Daoy (cell line): Measurements from ENCODE around the gene RARA. TPM values are rescaled to one million over a fixed set of nuclear protein-coding genes. Genes with fewer than 3 reads are reported as not detected.
"Not testable (repeated sequence)": the region's sequence is repeated elsewhere in the genome, so short reads cannot be mapped to it uniquely, and the experiment has no call there.

ENCODE experiments used
- DNase-seq: peaks from one replicate; pipeline ENCODE4 v3.0.0-alpha.2; 2015; ENCODE audit warnings: low read depth
- total RNA-seq: library from RNA; depleted of rRNA; stranded (reverse); fragments of >200 nt; shearing (Covaris generic); gene quantifications from 2 replicates; pipeline ENCODE4 v1.2.3, GENCODE V29; 2014

Gene RARA
- total RNA-seq, 1 experiment from 2014 or later = 15.6 TPM

DNA sequence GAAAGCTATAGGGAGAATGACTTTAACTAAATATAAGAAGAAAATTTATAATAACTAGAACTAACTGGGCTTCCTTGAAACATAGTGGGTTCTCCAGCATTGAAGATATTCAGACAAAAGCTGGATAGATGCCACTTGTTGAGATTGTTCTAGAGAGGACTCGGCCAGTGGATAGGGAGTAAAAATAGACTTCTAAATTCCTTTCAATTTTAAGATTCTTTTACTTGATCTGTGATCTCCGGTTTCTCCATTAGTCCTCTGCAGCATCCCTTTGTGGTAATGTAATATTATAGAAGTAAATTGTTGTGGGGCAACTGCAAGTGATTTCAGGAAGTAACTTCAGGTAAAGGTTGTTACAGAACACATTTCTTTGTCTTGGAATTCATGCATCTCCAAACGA, 10.3 kb upstream of the RARA start:
- no peak for DNase-seq

DNA sequence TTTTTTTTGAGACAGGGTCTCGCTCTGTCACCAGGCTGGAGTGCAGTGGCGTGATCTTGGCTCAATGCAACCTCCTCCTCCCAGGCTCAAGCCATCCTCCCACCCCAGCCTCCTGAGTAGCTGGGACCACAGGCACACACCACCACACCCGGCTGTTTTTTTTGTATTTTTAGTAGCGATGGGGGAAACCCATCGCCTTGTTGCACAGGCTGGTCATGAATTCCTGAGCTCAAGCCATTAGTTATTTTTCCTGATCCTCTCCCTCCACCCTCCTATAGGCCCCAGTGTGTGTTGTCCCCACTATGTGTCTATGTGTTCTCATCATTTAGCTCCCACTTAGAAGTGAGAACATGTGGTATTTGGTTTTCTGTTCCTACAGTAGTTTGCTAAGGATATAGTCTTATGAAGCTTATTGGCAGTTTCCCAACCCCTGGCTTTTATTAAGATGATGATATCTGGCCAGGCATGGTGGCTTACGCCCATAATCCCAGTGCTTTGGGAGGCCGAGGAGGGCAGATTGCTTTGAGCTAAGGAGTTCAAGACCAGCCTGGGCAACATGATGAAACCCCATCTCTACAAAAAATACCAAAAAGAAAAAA, 9.7 kb upstream of the RARA start:
- not testable (repeated sequence) for DNase-seq

DNA sequence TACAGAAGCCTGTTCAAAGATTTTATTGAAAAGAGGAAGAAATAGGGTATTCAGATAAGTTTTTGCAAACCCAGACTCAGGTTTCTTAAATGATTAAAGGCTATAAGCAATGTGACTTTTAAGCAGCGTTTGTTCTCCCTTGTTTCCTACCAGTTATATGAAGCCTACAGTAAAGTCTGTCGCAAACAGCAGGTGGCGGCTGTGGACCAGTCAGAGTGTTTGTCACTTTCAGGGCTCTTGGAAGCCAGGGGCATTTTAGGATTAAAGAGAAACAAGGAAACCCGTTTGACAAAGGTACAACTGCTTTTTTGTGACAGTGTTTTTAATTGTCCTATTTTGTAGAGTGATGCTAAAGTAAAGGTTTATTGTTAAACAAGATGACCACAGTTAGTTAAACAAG, 7.7 kb upstream of the RARA start:
- no peak for DNase-seq

DNA sequence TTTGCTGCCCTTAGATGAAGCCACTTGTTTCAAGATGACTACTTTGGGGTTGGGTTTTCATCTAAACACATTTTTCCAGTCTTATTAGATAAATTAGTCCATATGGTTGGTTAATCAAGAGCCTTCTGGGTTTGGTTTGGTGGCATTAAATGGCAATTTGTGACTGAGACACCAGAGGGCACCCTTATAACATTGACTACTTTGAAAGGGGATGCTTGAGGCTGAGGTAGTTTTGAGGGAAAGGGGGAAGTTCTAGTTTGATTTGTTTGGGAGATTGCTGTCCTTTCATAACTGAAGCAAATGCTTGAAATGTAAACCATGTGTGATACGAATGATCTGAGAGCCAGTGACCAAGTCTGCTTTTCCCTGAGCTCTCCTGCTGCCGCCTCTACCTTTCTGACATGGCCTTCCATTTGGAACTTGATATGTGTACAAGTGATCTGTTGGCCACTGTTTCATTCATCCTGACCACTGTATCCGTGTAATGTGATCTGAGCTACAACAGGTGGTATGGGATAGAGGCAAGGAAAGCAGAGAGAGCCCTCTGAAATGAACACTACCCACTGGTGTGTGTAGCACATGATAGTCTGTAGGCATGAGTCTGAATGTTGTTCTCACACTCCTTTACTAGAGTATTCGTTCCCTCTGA, 5.8 kb upstream of the RARA start:
- DNase-seq = peak; percentile 59

DNA sequence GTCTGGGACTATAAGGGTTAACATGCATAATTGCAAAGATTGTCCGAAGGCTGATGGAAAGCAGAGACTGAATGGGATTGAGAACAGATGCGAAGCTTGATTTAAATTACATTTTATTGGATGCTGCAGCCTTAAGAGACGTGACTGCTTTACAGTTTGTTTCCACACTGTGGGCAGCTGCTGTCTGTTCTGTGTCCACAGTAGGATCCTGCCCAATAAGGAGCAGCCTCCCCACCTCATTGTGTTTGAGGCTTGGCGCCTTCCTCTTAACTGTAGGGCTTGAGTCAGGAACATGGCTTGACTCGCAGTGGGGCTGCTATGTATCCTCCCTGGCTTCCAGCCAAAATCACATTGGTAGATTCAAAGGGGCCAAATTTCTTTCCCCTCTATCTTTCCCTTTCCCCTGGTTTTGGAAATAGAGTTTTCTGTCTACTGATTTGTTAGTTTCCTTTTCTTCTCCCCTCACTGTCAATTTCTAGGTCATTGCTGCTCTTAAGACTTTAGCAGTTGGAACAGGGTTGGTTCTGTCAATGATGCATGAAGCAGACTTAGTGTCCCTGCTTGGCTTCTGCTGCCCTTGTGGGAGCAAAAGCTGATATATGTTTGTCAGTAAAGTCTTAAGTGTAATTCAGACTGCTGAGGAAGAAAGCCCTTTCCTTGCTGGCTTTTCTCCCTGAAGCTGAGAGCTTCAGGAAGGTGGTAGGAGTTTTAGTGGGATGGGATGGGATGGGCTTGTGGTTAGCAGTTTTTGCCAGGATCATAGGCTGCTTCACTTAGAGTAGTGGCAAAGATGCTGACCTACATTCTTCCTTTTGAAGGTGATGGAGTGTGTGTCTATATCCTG, 5.0 kb upstream of the RARA start:
- peak; percentile 73 for DNase-seq

DNA sequence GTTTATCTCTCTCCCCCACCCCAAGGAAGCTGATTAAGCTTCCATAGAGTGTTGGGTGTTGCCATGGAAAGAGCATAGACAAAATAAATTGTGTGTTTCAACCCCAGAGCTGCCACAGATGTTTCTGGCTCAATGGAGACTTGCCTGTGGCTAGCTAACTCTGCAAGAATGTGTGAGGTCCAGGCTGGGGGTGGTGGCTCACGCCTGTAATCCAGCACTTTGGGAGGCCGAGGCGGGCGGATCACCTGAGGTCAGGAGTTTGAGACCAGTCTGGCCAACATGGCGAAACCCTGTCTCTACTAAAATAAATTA, 4.5 kb upstream of the RARA start:
- peak; percentile 89 for DNase-seq

DNA sequence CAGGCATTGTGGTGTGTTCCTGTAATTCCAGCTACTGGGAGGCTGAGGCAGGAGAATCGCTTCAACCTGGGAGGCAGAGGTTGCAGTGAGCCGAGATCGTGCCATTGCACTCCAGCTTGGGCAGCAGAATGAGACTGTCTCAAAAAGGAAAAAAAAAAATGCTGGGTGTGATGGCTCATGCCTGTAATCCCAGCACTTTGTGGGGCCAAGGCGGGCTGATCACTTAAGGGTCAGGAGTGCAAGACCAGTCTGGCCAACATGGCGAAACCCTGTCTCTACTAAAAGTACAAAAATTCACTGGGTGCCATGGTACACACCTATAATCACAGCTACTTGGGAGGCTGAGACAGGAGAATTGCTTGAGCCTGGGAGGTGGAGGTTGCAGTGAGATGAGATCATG, 4.1 kb upstream of the RARA start:
- DNase-seq = not testable (repeated sequence)

DNA sequence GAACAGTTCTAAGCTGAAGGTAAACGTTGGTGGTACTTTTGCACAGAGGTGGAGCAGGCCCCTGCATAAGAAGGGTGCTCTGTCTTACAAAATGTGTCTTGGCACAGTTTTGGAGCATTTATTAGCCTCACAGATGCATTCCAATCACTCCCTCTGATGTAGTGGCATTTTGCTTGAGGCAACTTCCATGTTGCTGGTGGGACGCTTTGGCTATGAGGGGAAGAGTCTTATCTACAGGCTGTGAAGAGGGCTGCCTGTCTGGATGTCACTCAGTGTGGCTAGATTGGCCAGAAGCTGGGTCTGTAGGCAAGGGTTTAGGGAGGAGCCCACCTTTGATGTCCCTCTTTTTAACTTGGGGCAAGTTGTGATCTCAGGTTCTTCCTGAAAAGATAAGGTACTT, 2.6 kb upstream of the RARA start:
- DNase-seq = no peak

DNA sequence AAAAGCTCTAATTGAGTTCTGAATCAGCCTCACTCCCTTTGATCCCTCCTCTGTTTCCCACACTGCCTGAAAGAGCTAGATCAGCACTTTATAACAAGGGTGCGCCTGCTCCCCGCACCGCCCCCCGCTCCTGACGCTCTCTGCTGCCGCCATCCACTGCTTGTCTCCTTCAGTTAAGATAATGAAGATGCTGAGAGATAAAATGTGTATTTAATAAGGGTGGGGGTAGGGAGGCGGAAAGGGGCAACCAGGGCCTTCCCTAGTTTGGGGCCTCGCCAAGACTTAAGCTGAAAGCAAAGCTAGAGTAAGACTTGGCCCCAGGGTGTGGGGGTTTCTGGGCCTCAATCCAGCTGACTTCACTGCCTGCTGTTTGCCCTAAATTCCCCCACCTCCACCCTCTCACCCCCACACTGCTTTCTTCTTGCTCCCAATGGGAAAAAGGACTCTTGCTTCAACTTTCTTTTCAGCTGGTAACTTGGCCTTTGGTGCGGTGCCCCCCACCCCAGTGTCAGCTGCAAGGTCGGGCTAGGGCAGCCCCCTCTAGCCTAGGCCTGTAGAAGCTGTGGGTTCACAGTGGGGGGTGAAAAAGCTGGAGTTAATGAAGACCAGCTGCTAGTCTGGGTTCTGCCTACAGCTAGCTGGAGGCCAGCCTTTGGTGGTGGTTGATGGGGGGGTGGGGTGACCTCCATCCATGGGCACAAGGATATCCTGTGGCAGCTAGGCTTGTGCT, 1.8 kb upstream of the RARA start:
- peak; percentile 90 for DNase-seq

DNA sequence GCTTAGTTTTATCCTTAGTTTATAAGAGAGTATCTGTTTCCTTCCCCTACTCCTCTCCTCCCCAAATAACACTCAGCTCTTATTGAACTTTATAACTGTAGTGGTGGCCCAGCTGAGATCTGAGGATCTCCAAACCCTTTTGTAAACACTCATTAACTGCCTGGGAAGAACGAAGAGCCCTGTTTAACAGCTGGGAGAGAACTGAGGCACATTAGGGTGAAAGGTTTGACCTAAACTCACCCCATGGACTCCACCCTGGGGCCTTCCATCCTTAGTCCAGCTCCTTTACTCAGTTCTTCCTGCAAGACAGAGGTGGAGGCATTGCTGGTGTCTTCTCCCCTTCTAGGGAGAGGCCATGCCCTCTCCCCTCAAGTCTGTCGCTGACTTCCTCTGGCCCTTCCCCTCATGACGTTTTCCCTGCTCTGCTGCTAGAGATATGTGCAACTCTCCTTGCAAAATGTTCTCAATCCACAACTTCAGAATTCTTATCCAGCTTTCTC, 1.2 kb upstream of the RARA start:
- DNase-seq = no peak

DNA sequence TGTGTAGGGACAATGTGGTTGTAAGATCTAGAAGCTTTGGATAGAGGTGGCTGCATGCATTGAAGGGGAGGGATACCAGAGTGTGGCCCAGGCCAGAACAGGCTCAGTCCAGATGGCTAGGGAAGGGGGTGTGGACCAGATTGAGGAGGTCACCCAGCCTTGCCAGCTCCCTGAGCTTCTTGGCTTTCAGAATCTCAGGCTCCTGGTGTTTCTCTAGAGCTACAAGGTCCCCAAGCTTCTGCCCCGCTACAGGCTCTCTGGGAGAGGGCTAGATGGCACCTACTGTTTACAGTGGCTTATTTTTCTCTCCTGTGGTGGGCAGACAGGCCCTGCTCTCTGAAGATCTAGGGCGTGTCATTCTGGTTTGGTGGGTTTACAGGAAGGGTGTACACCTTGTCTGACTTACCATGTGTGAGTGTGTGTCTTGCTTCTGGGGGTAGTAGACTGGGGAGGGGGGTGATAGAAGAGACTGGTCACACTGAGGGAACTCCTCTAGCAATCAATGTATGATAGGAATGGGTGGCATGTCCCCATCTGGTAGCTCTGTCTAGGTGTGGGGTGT, 1.1 kb downstream of the RARA start:
- no peak for DNase-seq

DNA sequence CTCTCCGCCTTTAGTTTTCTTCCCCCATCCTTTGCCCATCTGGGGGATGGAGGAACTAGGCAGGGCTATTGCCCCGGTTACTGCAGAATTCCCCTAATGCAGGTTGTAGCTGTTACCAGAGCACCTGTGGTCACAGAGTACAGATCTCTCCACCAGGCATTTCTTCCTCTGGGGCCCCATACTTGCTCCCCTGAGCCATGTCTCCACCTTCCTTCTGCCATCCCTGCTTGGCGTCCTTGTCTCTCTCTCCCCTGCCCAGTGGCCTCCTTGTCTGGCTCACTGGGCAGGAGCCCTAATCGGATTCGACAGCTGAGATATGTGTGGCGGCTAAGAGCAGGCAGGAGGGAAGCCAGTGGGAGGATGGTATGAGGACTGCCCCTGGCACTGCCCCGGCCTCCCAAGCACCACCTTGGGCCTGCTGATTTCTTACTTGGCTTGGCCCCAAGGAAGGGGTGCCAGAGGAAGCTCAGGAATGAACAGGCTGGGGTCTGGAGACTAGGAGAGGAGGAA, 2.0 kb downstream of the RARA start:
- no peak for DNase-seq

DNA sequence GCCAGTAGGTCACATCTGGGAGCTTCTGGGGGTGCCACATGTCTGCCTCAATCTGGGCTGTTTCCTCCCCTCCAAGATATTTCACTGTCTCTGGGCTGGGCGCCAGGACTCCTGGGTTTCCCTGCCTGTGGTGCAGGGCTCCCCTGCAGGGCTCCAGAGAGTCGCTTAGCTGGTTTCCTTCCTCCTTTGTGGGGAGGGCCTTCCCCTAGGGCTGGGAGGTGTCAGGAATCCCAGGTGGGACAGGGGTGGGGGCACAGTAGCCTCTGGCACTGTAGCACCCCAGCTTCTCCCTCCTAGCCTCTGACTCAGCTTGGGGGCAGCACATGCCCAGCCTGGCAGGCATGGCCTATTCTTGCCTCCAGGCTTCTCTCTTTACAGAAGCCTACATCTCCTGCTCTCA, 2.6 kb downstream of the RARA start:
- DNase-seq = no peak

DNA sequence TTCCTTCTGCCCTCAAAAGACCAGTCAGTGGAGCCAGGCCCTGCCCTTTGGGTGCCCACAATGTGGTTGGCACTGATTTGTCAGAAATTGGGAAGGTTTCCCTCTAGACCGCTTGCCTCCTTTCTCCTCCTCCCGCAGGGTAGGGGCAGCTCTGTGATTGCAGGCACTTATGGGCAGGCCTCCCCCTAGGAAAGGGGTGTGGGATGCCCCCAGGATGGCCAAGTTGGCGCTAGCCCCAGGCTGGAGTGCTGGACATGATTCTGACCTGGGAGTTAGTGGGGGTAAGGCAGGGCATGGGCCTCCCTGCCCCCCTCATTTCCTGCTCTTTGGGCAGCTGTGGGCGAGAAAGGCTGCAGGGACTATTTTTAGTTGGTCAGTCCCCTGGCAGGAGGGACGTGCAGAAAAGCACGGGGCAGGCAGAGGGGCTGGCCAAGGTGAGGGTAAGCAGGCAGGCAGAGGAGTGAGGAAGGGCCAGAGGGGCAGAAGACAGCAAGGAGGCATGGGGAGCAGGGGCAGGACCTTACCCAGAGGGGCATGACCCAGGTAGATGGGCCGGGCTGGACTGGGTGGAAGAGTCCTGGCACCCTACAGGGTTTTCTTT, 3.3 kb downstream of the RARA start:
- no peak for DNase-seq

DNA sequence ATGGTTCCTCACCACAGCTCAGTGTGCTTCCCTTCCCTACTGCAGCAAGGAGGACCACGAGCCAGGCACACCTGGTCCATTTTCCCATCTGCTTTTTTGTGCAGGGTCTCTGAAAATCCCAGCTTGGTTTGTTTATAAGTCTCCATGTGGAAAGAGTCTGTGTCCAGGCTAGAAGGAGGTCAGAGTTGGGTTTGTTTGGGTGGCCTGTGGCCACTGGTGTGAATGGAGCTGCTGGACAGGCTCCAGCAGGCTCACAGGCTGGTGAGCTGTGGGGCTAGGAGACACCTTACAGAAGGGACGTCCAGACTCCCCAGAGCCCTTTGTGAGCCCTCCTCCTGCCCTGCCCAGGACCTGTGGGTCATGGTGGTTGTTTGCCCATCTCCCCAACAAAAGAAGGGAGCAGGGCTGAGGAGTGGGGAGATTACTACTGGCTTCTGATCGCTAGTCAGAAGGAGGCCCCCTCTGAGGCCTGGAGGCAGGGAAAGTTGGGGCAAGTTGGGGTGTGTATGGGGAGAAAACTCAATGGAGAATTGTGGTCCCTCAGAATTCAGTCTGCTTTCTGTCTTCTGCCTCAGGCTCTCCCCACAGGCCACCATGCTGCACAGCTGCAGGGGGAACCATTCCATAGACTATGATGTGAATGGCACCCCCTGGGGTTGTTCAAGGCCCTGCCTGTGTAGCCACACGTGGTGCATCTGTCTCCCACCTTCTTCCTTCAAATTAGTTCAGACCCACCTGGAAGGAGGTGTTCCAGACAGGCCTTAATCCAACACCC, 4.1 kb downstream of the RARA start:
- DNase-seq = no peak

DNA sequence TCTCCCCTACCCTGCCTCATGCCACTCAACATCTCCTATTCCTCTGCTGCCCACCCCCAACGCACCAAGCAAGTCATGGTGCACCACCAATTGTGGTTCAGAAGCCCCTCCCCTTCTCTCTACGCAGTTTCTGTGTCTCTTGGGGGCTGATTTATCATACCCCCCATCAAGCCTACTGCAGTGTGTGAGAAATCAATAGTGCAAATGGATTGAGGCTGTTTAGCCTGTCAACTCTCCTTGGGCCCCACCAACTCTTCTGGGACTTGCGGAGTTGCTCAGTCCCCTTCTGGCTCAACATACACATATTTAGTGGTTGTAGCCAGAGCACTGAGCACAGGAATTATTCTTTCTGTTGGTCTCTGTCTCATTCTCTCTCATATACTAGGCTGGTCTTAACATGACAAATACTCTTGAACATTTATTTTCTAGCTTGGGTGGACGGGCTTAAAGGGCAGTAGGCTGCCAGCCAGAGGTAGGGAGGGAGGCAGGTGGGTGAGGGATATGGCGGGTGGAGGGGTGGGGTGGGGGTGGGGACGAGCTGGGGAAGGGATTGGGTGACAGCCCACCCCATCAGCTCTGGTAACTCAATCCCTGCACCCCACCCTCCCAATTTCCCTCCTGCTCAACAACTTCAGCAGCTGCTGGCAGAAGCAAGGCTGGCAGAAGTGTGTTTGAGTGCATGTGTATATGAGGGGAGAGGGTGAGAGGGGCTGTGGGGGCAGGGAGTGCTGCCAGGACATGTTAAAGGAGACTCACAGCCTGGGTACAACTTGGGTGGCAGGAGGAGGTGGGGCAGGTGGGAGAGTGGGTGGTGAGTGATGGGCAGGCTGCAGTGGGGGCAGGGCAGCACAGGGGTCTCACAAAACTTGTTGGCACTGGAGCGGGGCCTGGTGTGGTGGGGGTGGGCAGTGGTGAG, 4.9 kb downstream of the RARA start:
- peak; percentile 52 for DNase-seq

DNA sequence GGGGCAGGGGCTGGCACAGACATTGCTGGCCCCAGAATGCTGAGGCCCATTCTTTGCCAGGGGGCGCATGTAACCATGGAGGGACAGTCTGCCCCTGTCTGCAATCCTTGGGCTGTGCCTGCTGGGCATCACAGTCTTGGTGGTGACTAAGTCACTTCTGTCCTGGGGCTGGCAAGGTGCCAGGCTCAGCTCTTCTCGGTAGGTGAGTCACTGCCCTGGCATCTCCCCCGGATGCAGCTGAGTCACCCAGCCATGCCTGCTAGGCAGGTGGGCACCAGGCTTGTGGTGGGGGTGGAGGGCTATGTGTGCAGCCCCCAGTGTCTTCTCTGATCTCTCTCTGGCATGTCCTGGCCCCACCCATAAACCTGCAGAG, 5.6 kb downstream of the RARA start:
- DNase-seq = peak; percentile 99

DNA sequence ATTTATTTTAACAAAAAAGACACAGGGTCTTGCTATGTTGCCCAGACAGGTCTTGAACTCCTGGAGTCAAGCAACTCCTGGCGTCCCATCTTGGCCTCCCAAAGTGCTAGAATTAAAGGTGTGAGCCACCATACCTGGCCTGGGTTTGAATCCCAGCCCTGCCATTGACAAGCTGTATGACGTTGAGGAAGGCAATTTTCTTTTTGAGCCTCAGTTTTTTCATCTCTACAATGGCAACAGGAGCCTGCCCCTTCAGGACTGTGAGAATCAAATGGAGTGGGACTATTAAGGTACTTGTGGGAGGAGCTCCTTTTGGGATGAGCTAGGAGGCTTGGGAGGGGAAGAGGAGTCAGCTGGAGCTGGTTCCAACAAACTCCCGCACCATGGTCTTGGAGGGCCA, 6.2 kb downstream of the RARA start:
- DNase-seq = no peak
